Activated naive CD4-positive, alpha-beta T cell treated with anti-CD3 and anti-CD28 coated beads, Interleukin-2, amount 50 U/mL, for 16 hours (primary cell): ENCODE measurements around the gene NALCN.
"Not testable (repeated sequence)": the region's sequence is repeated elsewhere in the genome, so short reads cannot be mapped to it uniquely, and the experiment has no call there.

Experiments used
- DNase-seq: peaks from one replicate; pipeline ENCODE4 v3.0.0-alpha.2; 2020

The NALCN gene

GRCh38 chr13:101331731-101332130 lies 84.6 kb downstream of the NALCN start:
- DNase-seq: no peak

- no peak for DNase-seq
Observed at GRCh38 chr13:101327871-101328270, 88.4 kb downstream of the NALCN start.

GRCh38 chr13:101326710-101327109 lies 89.6 kb downstream of the NALCN start:
- DNase-seq: no peak

- DNase-seq: no peak
Observed at GRCh38 chr13:101325423-101325822, 90.9 kb downstream of the NALCN start.

- DNase-seq: no peak
Observed at GRCh38 chr13:101323601-101324000, 92.7 kb downstream of the NALCN start.

GRCh38 chr13:101317986-101318523 lies 98.3 kb downstream of the NALCN start:
- no peak for DNase-seq

GRCh38 chr13:101313479-101313878 lies 102.8 kb downstream of the NALCN start:
- DNase-seq: not testable (repeated sequence)

- DNase-seq: no peak
Observed at GRCh38 chr13:101309014-101309619, 107.2 kb downstream of the NALCN start.

GRCh38 chr13:101308247-101309013 lies 107.9 kb downstream of the NALCN start:
- DNase-seq: no peak

- DNase-seq: no peak
Observed at GRCh38 chr13:101307181-101307701, 109.1 kb downstream of the NALCN start.

GRCh38 chr13:101306773-101307172 lies 109.5 kb downstream of the NALCN start:
- no peak for DNase-seq

GRCh38 chr13:101305981-101306411 lies 110.3 kb downstream of the NALCN start:
- no peak for DNase-seq

- DNase-seq: no peak
Observed at GRCh38 chr13:101303521-101303920, 112.8 kb downstream of the NALCN start.

GRCh38 chr13:101301053-101301452 lies 115.3 kb downstream of the NALCN start:
- no peak for DNase-seq

- no peak for DNase-seq
Observed at GRCh38 chr13:101300531-101300930, 115.8 kb downstream of the NALCN start.

- no peak for DNase-seq
Observed at GRCh38 chr13:101298517-101298916, 117.8 kb downstream of the NALCN start.

- no peak for DNase-seq
Observed at GRCh38 chr13:101297794-101298193, 118.5 kb downstream of the NALCN start.

- DNase-seq: no peak
Observed at GRCh38 chr13:101292711-101293110, 123.6 kb downstream of the NALCN start.

GRCh38 chr13:101291646-101292515 lies 124.4 kb downstream of the NALCN start:
- DNase-seq: no peak

GRCh38 chr13:101291206-101291605 lies 125.1 kb downstream of the NALCN start:
- DNase-seq: no peak

- no peak for DNase-seq
Observed at GRCh38 chr13:101289764-101290163, 126.5 kb downstream of the NALCN start.

GRCh38 chr13:101283782-101284181 lies 132.5 kb downstream of the NALCN start:
- DNase-seq: no peak

GRCh38 chr13:101272886-101273285 lies 143.4 kb downstream of the NALCN start:
- DNase-seq: no peak
